GM06990 (cell line): Measurements from ENCODE around the gene SMIM32.

Experiments used
- DNase-seq: peaks from one replicate; pipeline ENCODE4 v3.0.0-alpha.2; 2011; ENCODE audit not compliant: insufficient read length; ENCODE audit errors: extremely low read depth
- H3K27me3 ChIP-seq: replicated peaks from 2 replicates; pipeline ENCODE4 v1.6.0; 2011; ENCODE audit warnings: low read length; ENCODE audit not compliant: control insufficient read depth, insufficient read depth
- H3K36me3 ChIP-seq: 2 replicates; pipeline ENCODE4 v1.5.1; 2011; ENCODE audit warnings: low read length; ENCODE audit not compliant: control insufficient read depth, insufficient read depth
- H3K4me3 ChIP-seq: replicated peaks from 2 replicates; pipeline ENCODE4 v1.5.1; 2011; ENCODE audit warnings: low read depth, mild to moderate bottlenecking, control low read depth, low read length
- CTCF ChIP-seq: IDR thresholded peaks from 2 replicates; pipeline ENCODE4 v1.5.1; 2011; ENCODE audit warnings: low read length, control low read depth, mild to moderate bottlenecking, inconsistent platforms; ENCODE audit not compliant: insufficient read depth, poor library complexity, severe bottlenecking

The SMIM32 gene

GRCh38 chr5:136186796-136187195 lies 6.2 kb downstream of the SMIM32 start:
- Histone ChIP-seq H3K4me3 (no peak overlapping the region), H3K27me3 (no peaks in the 10 kb centered on the region), H3K36me3 (no peaks in the 10 kb centered on the region; the same call in 1 of the 2 replicates)
- no peak for DNase-seq
- no peak for TF ChIP-seq CTCF

GRCh38 chr5:136185974-136186665 lies 6.8 kb downstream of the SMIM32 start:
- no peak for DNase-seq
- no peak overlapping the region for H3K4me3 ChIP-seq
- H3K27me3 ChIP-seq, result no peaks in the 10 kb centered on the region
- H3K36me3 ChIP-seq, result no peaks in the 10 kb centered on the region; the same call in 1 of the 2 replicates
- TF ChIP-seq CTCF, result no peak

GRCh38 chr5:136182618-136183017 lies 10.3 kb downstream of the SMIM32 start:
- Histone ChIP-seq H3K36me3 (no peaks in the 10 kb centered on the region), H3K4me3 (no peak overlapping the region), H3K27me3 (no peaks in the 10 kb centered on the region)
- DNase-seq, result no peak
- no peak for TF ChIP-seq CTCF

- peak; percentile 13 for DNase-seq
- H3K36me3 ChIP-seq, result peaks cover 2% of the 10 kb centered on the region
- H3K27me3 ChIP-seq, result no peaks in the 10 kb centered on the region
- no peak overlapping the region for H3K4me3 ChIP-seq
- peak; percentile 63 for TF ChIP-seq CTCF
Measured at GRCh38 chr5:136174021-136174659, 18.8 kb downstream of the SMIM32 start.

GRCh38 chr5:136169218-136169617 lies 23.7 kb downstream of the SMIM32 start:
- no peak overlapping the region for H3K4me3 ChIP-seq
- no peak for DNase-seq
- H3K27me3 ChIP-seq, result no peaks in the 10 kb centered on the region
- no peak for TF ChIP-seq CTCF
- H3K36me3 ChIP-seq, result peaks cover under 1% of the 10 kb centered on the region
